ENCODE results near the gene CLGN. TPM values are rescaled to one million over a fixed set of nuclear protein-coding genes. Genes with fewer than 3 reads are reported as not detected.

CLGN gene
- polyA plus RNA-seq, 3 donors, result 0.04 to 0.54 (median 0.10) TPM

GRCh38 chr4:140450352-140450751 lies 22.9 kb upstream of the CLGN start:
- Mint-ChIP-seq H3K4me3 (no peak overlapping the region), H3K27ac (no peak overlapping the region), H3K4me1 (no peaks in the 10 kb centered on the region), H3K9me3 (no peaks in the 10 kb centered on the region), H3K27me3 (ENCODE audit: low read depth in 3 of 3) (peaks cover 0 to 2% (median 0%) of the 10 kb centered on the region in 3 donors), H3K36me3 (no peaks in the 10 kb centered on the region)
- H3K4me1 ChIP-seq (ENCODE audit: control insufficient read depth in 1 of 2, insufficient read depth in 2 of 2, low read length in 2 of 2), result no peaks in the 10 kb centered on the region
- no peak for TF ChIP-seq CTCF (IDR thresholded peaks at IDR 0.05)
- H3K36me3 ChIP-seq (replicated peaks in 1 of 2; ENCODE audit: control insufficient read depth in 1 of 2, insufficient read depth in 2 of 2, low read length in 2 of 2), result no peaks in the 10 kb centered on the region
- WGBS (ENCODE audit: insufficient coverage), result no CpG with 5 or more reads among the region's 3 CpGs
- H3K4me2 ChIP-seq (replicated peaks; ENCODE audit: extremely low read depth, low read length, poor library complexity, severe bottlenecking), result no peak overlapping the region
- no peaks in the 10 kb centered on the region for H3K9me3 ChIP-seq (replicated peaks in 1 of 2; ENCODE audit: control insufficient read depth in 1 of 2, insufficient read depth in 1 of 2, low read length in 2 of 2)
- intact Hi-C loops (cut with micrococcal nuclease), result no loop called here
- H3K4me3 ChIP-seq (replicated peaks in 1 of 3; ENCODE audit: low read depth in 2 of 3, low read length in 3 of 3), result no peak overlapping the region
- H4K20me1 ChIP-seq (ENCODE audit: insufficient read depth, low read length), result no peaks in the 10 kb centered on the region
- H3K79me2 ChIP-seq (ENCODE audit: insufficient read depth, low read length), result no peaks in the 10 kb centered on the region
- no peaks in the 10 kb centered on the region for H3K27me3 ChIP-seq (ENCODE audit: control insufficient read depth in 2 of 2, insufficient read depth in 2 of 2, low read length in 2 of 2)
- H3K9ac ChIP-seq (ENCODE audit: insufficient read depth, low read length, poor library complexity, severe bottlenecking), result no peak overlapping the region
- H2AFZ ChIP-seq (ENCODE audit: insufficient read depth, low read depth, low read length, poor library complexity, severe bottlenecking), result no peak overlapping the region
- DNase-seq, result no peak
- H3K27ac ChIP-seq (ENCODE audit: low read depth in 1 of 2, low read length in 2 of 2), result no peak overlapping the region

- no CpG with 5 or more reads among the region's 2 CpGs for WGBS (ENCODE audit: insufficient coverage)
- no peak overlapping the region for H3K27ac ChIP-seq (ENCODE audit: low read depth in 1 of 2, low read length in 2 of 2)
- H3K27me3 ChIP-seq (ENCODE audit: control insufficient read depth in 2 of 2, insufficient read depth in 2 of 2, low read length in 2 of 2), result no peaks in the 10 kb centered on the region
- no peak for DNase-seq
- H3K36me3 ChIP-seq (replicated peaks in 1 of 2; ENCODE audit: control insufficient read depth in 1 of 2, insufficient read depth in 2 of 2, low read length in 2 of 2), result no peaks in the 10 kb centered on the region
- intact Hi-C loops (cut with micrococcal nuclease), result no loop called here
- no peaks in the 10 kb centered on the region for H3K4me1 ChIP-seq (ENCODE audit: control insufficient read depth in 1 of 2, insufficient read depth in 2 of 2, low read length in 2 of 2)
- H3K4me2 ChIP-seq (replicated peaks; ENCODE audit: extremely low read depth, low read length, poor library complexity, severe bottlenecking), result no peak overlapping the region
- Mint-ChIP-seq H3K4me1 (no peaks in the 10 kb centered on the region), H3K9me3 (peaks cover 0 to 4% (median 0%) of the 10 kb centered on the region in 7 donors), H3K27me3 (ENCODE audit: low read depth in 3 of 3) (peaks cover 0 to 2% (median 2%) of the 10 kb centered on the region in 3 donors), H3K4me3 (no peak overlapping the region), H3K36me3 (no peaks in the 10 kb centered on the region), H3K27ac (no peak overlapping the region)
- H4K20me1 ChIP-seq (ENCODE audit: insufficient read depth, low read length), result no peaks in the 10 kb centered on the region
- H3K79me2 ChIP-seq (ENCODE audit: insufficient read depth, low read length), result no peaks in the 10 kb centered on the region
- H3K9me3 ChIP-seq (replicated peaks in 1 of 2; ENCODE audit: control insufficient read depth in 1 of 2, insufficient read depth in 1 of 2, low read length in 2 of 2), result no peaks in the 10 kb centered on the region
- TF ChIP-seq CTCF (IDR thresholded peaks at IDR 0.05), result no peak
- no peak overlapping the region for H3K4me3 ChIP-seq (replicated peaks in 1 of 3; ENCODE audit: low read depth in 2 of 3, low read length in 3 of 3)
- no peak overlapping the region for H2AFZ ChIP-seq (ENCODE audit: insufficient read depth, low read depth, low read length, poor library complexity, severe bottlenecking)
- H3K9ac ChIP-seq (ENCODE audit: insufficient read depth, low read length, poor library complexity, severe bottlenecking), result no peak overlapping the region
These were observed 21.4 kb upstream of the CLGN start for GRCh38 chr4:140448830-140449229.
